ENCODE data around the gene EHD3.

- TF ChIP-seq POLR2A (IDR thresholded peaks at IDR 0.05; ENCODE audit: low read depth, low read length) (no peak), POLR2AphosphoS5 (IDR thresholded peaks at IDR 0.05; ENCODE audit: low read depth, low read length) (no peak), TAF1 (IDR thresholded peaks at IDR 0.05; ENCODE audit: borderline replicate concordance, low read depth, low read length) (no peak)
These were observed 15.2 kb downstream of the EHD3 start for GRCh38 chr2:31249009-31249690.
